ENCODE measurements around the gene DISP3. TPM values are rescaled to one million over a fixed set of nuclear protein-coding genes. Genes with fewer than 3 reads are reported as not detected.

The DISP3 gene, protein sequence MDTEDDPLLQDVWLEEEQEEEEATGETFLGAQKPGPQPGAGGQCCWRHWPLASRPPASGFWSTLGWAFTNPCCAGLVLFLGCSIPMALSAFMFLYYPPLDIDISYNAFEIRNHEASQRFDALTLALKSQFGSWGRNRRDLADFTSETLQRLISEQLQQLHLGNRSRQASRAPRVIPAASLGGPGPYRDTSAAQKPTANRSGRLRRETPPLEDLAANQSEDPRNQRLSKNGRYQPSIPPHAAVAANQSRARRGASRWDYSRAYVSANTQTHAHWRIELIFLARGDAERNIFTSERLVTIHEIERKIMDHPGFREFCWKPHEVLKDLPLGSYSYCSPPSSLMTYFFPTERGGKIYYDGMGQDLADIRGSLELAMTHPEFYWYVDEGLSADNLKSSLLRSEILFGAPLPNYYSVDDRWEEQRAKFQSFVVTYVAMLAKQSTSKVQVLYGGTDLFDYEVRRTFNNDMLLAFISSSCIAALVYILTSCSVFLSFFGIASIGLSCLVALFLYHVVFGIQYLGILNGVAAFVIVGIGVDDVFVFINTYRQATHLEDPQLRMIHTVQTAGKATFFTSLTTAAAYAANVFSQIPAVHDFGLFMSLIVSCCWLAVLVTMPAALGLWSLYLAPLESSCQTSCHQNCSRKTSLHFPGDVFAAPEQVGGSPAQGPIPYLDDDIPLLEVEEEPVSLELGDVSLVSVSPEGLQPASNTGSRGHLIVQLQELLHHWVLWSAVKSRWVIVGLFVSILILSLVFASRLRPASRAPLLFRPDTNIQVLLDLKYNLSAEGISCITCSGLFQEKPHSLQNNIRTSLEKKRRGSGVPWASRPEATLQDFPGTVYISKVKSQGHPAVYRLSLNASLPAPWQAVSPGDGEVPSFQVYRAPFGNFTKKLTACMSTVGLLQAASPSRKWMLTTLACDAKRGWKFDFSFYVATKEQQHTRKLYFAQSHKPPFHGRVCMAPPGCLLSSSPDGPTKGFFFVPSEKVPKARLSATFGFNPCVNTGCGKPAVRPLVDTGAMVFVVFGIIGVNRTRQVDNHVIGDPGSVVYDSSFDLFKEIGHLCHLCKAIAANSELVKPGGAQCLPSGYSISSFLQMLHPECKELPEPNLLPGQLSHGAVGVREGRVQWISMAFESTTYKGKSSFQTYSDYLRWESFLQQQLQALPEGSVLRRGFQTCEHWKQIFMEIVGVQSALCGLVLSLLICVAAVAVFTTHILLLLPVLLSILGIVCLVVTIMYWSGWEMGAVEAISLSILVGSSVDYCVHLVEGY (N-terminal part only)
- polyA plus RNA-seq (ENCODE audit: insufficient read length) = 0.32 TPM

GRCh38 chr1:11478571-11479374, at the start of gene DISP3:
Gene DISP3 (plus strand): TSS chr1:11479155. CDS start chr1:11500993, 21,838 bp downstream.
- DNase-seq (ENCODE audit: low read depth) = no peak

DNA sequence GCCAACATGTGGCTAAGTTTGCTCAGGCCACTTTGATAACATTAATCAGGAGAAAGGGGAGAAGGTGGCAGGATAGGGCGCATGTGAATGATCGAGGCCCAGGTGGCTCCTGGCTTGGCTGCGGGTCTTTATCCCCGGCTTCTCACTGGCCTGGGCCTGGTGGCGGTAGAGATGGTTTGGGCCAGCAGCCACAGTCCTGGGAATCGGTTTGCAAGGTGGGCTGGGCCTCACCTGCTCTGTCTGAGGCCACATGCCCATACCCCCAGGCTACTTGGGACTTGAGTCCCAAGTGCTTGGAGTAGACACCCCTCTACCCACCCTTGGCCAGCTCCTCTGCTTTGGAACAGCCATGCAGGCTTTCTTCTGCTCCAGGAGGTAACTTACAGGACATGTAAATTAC, 49.7 kb upstream of the DISP3 start:
- no peak for DNase-seq (ENCODE audit: low read depth)

DNA sequence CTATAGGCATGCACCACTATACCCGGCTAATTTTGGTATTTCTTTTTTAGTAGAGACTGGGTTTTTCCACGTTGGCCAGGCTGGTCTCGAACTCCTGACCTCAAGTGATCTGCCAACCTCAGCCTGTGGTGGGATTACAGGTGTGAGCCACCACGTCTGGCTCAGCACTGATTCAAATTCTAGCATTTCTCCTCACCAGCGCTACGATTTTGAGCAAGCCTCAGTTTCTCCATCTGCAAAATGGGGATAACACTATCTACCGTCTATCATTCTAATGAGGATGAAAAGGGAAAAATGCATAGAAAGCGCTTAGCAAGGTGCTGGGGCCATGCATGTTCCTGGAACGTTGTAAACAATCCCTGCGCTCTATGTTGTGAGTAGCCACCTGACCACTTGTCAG, 49.0 kb upstream of the DISP3 start:
- no peak for DNase-seq (ENCODE audit: low read depth)

GRCh38 chr1:11431941-11432507, 46.9 kb upstream of the DISP3 start:
- no peak for DNase-seq (ENCODE audit: low read depth)

DNA sequence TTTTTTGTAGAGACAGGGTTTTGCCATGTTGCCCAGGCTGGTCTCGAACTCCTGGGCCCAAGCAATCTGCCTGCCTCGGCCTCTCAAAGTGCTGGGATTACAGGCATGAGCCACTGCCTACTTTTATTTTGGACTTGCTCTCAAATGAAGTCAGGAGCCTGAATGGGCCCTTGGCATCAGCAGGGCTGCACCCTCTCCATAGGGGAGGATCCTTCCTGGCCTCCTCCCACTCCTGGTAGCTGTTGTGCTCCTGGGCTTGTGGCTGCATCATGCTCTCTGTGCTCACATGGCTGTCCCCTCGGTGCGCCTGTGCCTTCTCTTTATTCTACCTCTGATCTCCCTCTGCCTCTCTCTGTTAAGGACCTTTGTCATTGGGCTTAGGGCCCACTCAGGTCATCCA, 46.4 kb upstream of the DISP3 start:
- DNase-seq (ENCODE audit: low read depth) = no peak

DNA sequence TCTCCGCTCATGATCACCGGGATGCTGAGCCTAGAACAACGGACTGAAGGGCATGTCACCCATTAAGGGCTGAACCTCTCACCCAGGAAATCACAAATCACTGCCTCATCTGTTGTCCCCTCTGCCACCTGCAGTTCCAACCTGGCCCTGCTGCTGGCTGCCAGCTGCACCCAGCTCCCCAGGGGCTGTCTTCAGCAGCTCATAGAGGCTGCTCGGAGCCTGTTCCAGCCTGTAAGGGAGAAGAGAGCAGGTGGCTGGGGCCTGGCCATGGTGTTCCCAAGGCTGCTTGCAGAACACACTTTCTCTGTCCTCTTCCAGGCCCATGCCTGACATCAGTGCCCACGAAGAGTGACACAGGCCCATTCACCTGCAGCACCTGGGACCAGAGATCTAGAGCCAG, 44.5 kb upstream of the DISP3 start:
- DNase-seq (ENCODE audit: low read depth) = no peak

- DNase-seq (ENCODE audit: low read depth) = no peak
Measured at GRCh38 chr1:11434926-11435325, 44.0 kb upstream of the DISP3 start.

- no peak for DNase-seq (ENCODE audit: low read depth)
Measured at GRCh38 chr1:11438996-11439395, 40.0 kb upstream of the DISP3 start.

GRCh38 chr1:11441211-11441952, 37.6 kb upstream of the DISP3 start:
- DNase-seq (ENCODE audit: low read depth) = no peak

DNA sequence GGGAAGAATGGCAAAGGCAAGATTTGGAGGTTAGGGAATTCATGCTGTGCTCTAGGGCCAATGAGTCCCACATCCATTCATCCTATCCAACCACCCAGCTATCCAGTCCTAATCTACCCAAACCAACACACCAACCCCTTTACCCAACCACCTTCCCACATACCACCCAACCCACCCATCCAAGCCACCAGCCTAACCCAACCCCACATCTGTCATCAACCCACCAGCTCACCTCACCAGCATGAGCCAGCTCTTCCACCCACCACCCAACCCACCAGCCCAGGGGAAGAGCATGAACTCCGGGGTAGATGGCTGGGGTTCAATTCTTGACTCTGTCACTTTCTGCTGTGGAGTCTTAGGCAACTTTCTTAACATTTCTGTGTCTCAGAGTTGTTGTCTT, 35.9 kb upstream of the DISP3 start:
- no peak for DNase-seq (ENCODE audit: low read depth)

- DNase-seq (ENCODE audit: low read depth) = no peak
Measured at GRCh38 chr1:11443961-11444658, 34.8 kb upstream of the DISP3 start.

DNA sequence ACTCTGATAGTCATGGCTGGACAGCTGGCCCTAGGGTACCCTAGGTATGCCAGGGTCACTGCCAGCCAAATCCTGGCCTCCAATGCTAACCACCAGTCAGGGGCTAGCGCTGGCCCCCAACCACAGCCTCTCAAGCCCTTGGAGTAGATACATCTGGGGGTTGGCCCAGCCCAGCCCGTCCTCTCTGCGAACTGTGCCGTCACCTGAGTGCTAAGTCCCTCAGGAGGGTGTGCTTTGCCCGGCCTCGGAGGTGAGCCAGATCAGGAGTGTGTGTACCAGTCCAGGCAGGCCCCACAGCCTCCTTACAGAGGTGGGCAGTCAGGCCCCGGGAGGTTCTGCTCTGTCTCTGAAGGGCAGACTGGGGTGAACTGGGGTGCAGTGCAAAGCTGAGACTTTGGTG, 34.0 kb upstream of the DISP3 start:
- DNase-seq (ENCODE audit: low read depth) = no peak

DNA sequence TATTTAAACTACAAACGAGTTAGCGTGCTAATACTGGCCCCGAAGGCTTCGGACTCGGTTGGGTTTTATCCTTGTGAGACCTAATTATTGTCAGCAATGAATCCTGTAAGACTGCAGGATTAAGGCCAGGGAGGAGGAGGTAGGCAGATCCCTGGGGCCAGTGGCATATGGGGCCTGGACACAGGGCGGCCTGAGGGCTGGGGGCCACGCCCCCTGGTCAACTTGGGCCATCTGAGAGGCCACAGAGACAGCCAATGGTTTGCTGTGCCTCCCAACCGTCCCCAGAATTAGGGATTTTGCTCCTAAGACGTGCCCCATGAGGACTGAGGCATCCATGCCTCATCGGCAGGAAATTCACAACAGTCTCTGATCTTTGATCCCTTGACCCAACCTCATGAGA, 31.1 kb upstream of the DISP3 start:
- no peak for DNase-seq (ENCODE audit: low read depth)

DNA sequence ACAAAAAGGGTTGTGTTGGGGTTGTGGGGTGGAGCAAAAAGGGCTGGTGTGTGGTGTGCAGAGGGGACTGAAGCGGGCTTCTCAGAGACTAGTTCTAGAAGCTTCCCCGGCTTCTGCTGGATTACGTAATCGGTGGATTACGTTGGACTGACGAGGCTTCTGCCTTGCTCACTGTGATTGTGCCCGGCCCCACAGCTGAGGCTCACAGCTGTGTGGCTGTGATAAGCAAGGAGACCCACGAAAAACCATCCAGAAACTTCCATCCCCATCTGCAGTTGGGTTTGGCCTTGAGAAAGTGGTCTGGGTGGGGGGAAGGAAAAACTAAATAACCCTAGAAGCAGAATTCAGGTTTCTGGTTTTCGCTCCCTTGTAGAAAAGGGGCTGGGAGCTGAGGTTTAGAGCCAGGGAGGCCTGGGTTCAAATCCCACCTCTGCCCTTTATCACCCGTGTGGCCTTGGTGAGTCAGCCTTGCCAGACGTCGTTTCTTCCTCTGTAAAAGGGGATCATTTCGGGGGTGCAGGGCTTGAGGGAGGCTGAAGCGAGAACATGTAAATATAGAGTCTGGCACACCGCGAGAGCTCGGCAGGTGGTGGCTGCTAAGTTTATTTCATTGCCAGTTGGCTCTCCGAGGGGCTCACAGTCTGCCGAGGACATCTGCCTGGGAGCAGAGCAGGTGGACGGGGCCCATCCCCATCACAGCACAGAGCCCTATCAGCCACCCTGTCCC, 30.4 kb upstream of the DISP3 start:
- DNase-seq (ENCODE audit: low read depth) = no peak

DNA sequence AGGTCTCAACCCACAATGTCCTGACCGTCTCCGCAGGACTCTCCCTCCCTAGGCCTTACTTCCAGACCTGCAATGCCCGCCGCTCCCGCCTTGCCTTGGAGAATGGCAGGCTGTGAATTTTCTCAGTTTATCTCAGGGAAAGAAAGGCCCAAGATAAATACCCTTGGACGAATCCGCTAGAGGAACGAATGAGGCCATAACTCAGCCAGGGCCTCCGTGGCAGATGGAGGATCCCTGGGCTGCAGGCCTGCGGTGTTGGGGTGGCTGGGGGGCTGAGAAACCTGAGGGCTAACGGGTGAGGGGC, 29.9 kb upstream of the DISP3 start:
- DNase-seq (ENCODE audit: low read depth) = no peak

DNA sequence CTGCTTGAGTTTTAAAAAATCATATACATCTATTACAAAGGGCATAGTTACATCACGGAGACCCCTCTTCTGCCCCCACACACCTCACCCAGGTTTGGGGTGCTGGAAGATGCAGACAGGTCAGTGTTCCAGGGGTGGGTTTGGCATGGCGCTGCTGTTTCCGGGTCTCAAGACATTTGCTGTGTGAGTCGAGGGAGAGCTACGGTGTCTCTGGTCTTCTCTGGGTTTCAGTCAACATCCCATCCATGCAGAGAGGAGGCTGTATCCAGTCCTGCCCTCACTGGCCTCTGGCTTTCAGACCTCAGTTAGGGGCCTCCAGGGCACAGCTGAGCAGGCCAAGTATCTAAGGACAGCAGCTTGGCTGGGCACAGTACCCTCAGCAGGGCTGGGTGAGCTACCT, 28.6 kb upstream of the DISP3 start:
- no peak for DNase-seq (ENCODE audit: low read depth)

GRCh38 chr1:11453742-11454491, 25.0 kb upstream of the DISP3 start:
- DNase-seq (ENCODE audit: low read depth) = no peak

- no peak for DNase-seq (ENCODE audit: low read depth)
Measured at GRCh38 chr1:11455967-11456570, 22.9 kb upstream of the DISP3 start.

Measured in forelimb muscle (tissue), 1 donor.